Superior temporal gyrus (tissue), 1 donor: ENCODE results near the gene GOLGA3.
"Not testable (repeated sequence)": the region's sequence is repeated elsewhere in the genome, so short reads cannot be mapped to it uniquely, and the experiment has no call there.

Source experiments
- DNase-seq: peaks from one replicate; pipeline ENCODE4 v3.0.0-alpha.2; 2016; ENCODE audit errors: extremely low spot score

GOLGA3 gene

GRCh38 chr12:132828706-132829534 is at the start of gene GOLGA3:
GOLGA3 (minus strand) TSS chr12:132828869; CDS start chr12:132822128, 6,741 bp downstream.
- peak; percentile 94 for DNase-seq

- DNase-seq: not testable (repeated sequence)
These were observed 46.0 kb upstream of the GOLGA3 start for GRCh38 chr12:132874620-132875019.

- no peak for DNase-seq
These were observed 45.5 kb upstream of the GOLGA3 start for GRCh38 chr12:132874175-132874574.

GRCh38 chr12:132873724-132874123 is 45.1 kb upstream of the GOLGA3 start:
- DNase-seq: no peak

- DNase-seq: no peak
These were observed 44.3 kb upstream of the GOLGA3 start for GRCh38 chr12:132872975-132873421.

- DNase-seq: no peak
These were observed 43.6 kb upstream of the GOLGA3 start for GRCh38 chr12:132872073-132872855.

GRCh38 chr12:132869551-132869950 is 40.9 kb upstream of the GOLGA3 start:
- DNase-seq: no peak

GRCh38 chr12:132866251-132866828 is 37.7 kb upstream of the GOLGA3 start:
- DNase-seq: no peak

- no peak for DNase-seq
These were observed 32.9 kb upstream of the GOLGA3 start for GRCh38 chr12:132861558-132861957.

- DNase-seq: no peak
These were observed 30.1 kb upstream of the GOLGA3 start for GRCh38 chr12:132858718-132859266.

GRCh38 chr12:132857019-132857418 is 28.4 kb upstream of the GOLGA3 start:
- not testable (repeated sequence) for DNase-seq

GRCh38 chr12:132856581-132856980 is 27.9 kb upstream of the GOLGA3 start:
- DNase-seq: no peak

- DNase-seq: not testable (repeated sequence)
These were observed 26.5 kb upstream of the GOLGA3 start for GRCh38 chr12:132855211-132855610.

- DNase-seq: no peak
These were observed 24.8 kb upstream of the GOLGA3 start for GRCh38 chr12:132853285-132854092.

- DNase-seq: no peak
These were observed 23.8 kb upstream of the GOLGA3 start for GRCh38 chr12:132852496-132852895.

GRCh38 chr12:132851465-132851864 is 22.8 kb upstream of the GOLGA3 start:
- DNase-seq: no peak

- no peak for DNase-seq
These were observed 21.6 kb upstream of the GOLGA3 start for GRCh38 chr12:132850291-132850690.

GRCh38 chr12:132848521-132848920 is 19.9 kb upstream of the GOLGA3 start:
- no peak for DNase-seq

GRCh38 chr12:132847363-132848356 is 19.0 kb upstream of the GOLGA3 start:
- DNase-seq: no peak

GRCh38 chr12:132844681-132845080 is 16.0 kb upstream of the GOLGA3 start:
- not testable (repeated sequence) for DNase-seq
